GM13976 (cell line): ENCODE measurements around the gene FAM180A.

ENCODE experiments used
- DNase-seq: peaks from one replicate; pipeline ENCODE4 v3.0.0; 2012; ENCODE audit warnings: low spot score
- in situ Hi-C: fragments of 300-500 bp; cut with MboI; formaldehyde crosslinking; loops from one replicate; pipeline ENCODE4 v1.12.0; 2022; ENCODE audit warnings: low sequenced_read_pairs, mixed read lengths, inconsistent platforms; ENCODE audit not compliant: unreplicated experiment
- TF ChIP-seq, protein P1 (sequence below): IDR thresholded peaks from 2 replicates; pipeline ENCODE4 v1.5.1; 2012; ENCODE audit warnings: borderline replicate concordance, mild to moderate bottlenecking; ENCODE audit not compliant: insufficient read depth; ENCODE audit errors: extremely low read depth, missing control alignments, control extremely low read depth

FAM180A gene

DNA sequence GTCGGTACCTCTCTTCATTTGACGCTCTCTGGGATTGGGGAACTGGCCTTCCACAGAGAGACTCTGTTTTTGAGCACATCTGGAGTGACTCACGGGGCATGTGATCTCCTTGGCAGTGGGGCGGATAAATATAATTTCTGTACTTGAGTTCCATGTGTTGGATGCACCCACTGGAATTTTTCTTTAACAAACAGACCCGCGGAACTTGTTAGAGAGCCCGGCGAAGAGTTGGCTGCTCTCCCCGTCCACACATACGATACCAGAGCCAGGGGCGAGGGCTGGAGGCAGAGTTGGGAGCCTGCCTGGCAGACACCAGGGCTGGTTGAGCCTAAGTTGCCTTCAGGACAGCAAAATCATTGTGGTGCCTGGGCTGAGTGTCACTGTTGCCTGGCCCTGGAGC is at the start of gene FAM180A:
TSS of gene FAM180A (minus strand) at position 44 of the 400 bp plus-strand sequence. CDS start 233 bp downstream, outside the sequence.
- DNase-seq, result no peak
- in situ Hi-C loops, result no loop called here
- TF ChIP-seq, protein P1, sequence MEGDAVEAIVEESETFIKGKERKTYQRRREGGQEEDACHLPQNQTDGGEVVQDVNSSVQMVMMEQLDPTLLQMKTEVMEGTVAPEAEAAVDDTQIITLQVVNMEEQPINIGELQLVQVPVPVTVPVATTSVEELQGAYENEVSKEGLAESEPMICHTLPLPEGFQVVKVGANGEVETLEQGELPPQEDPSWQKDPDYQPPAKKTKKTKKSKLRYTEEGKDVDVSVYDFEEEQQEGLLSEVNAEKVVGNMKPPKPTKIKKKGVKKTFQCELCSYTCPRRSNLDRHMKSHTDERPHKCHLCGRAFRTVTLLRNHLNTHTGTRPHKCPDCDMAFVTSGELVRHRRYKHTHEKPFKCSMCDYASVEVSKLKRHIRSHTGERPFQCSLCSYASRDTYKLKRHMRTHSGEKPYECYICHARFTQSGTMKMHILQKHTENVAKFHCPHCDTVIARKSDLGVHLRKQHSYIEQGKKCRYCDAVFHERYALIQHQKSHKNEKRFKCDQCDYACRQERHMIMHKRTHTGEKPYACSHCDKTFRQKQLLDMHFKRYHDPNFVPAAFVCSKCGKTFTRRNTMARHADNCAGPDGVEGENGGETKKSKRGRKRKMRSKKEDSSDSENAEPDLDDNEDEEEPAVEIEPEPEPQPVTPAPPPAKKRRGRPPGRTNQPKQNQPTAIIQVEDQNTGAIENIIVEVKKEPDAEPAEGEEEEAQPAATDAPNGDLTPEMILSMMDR, result no peak

GRCh38 chr7:135798095-135798494 is 49.5 kb upstream of the FAM180A start:
- in situ Hi-C loops, result no loop called here
- no peak for DNase-seq
- TF ChIP-seq, protein P1, result no peak

DNA sequence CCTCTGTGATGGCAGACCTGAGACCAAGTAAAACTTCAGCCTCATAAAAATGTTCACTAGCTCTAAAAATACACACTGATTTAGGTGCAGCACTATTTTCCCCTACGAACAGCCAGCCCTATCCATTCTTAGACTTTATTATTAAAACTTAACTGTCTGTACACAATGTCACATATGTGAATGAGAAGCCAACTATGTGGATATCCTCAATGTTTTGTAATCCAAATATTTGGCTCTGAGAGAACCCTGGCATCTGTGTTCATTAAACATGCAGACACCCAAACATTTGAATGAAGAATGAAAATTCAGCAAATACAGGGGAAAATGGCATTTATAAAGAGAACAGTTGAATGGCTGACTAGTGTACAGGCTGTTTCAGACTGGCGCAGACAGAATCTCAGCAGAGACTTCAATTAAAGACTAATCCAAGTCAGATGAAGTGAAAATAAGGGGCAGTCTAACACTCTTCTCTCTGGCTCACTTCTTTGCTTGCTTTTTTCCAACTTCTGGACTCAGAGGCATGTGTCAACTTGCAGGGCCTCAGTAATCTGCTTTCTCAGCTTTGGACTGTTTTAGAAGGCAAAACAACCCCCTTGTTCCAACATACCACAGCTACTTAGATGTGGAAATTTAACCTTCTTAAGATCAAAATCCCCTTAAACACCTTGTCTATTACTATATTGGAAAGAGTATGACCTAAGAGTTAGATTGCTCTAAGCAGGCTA is 47.4 kb upstream of the FAM180A start:
- DNase-seq, result no peak
- in situ Hi-C loops, result no loop called here
- TF ChIP-seq, protein P1, result no peak

GRCh38 chr7:135793841-135794240 is 45.2 kb upstream of the FAM180A start:
- in situ Hi-C loops, result no loop called here
- TF ChIP-seq, protein P1, result no peak
- no peak for DNase-seq

- TF ChIP-seq, protein P1, result no peak
- in situ Hi-C loops, result no loop called here
- DNase-seq, result no peak
Observed at GRCh38 chr7:135792866-135793265, 44.3 kb upstream of the FAM180A start.

- TF ChIP-seq, protein P1, result no peak
- in situ Hi-C loops, result no loop called here
- no peak for DNase-seq
Observed at GRCh38 chr7:135792363-135792668, 43.7 kb upstream of the FAM180A start.

GRCh38 chr7:135791543-135792362 is 43.1 kb upstream of the FAM180A start:
- TF ChIP-seq, protein P1, result no peak
- in situ Hi-C loops, result no loop called here
- DNase-seq, result no peak
